ENCODE data around the gene MLEC.

DNA sequence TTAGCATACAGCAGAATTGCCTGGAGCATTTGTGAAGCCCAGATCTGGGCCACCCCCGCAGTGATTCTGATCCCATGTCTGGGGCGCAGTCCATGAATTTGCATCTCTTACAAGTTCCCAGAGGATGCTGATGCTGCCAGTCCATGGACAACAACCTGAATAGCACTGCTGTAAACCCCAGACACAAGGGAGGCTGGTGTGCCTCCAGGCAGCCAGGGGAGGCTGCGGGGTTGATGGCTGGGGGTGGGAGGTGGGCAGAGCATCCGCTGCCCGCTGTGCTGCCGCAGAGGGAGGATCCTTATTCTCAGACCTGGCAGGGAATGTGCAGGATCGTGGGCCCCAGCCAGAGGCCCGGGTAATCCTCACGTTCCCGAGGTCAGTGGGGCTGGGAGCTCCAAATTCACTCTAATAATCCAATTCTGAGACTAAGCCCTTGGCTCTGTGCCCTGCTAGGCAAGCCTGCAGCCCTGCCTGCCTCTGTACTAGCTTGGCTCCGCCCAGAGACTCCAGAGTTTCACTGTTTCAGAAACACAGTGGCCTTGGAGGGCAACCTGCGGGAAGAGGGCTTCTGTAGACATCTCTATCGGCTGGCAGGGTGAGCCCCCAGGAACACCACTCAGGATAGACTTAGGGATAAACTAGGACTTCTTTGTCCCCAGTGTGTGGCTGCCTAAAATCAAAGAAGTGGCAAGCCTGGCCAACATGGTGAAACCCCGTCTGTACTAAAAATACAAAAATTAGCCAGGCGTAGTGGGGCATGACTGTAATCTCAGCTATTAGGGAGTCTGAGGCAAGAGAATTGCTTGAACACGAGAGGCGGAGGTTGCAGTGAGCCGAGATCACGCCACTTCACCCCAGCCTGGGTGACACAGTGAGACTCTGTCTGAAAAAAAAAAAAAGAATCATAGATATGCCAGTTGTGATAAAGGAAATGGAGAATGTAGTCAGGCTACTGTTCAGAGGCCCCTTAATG, 17.8 kb upstream of the MLEC start:
- TF ChIP-seq CTCF (IDR thresholded peaks at IDR 0.05) (no peak), POLR2AphosphoS5 (IDR thresholded peaks at IDR 0.05) (no peak), POLR2A (IDR thresholded peaks at IDR 0.05; ENCODE audit: low read depth) (no peak), EP300 (IDR thresholded peaks at IDR 0.05) (no peak)

All from esophagus muscularis mucosa (tissue), 4 donors.